GM12864 (cell line): ENCODE measurements around the gene P2RX1.

Experiments used
- DNase-seq: peaks from one replicate; pipeline ENCODE4 v3.0.0-alpha.2; 2011; ENCODE audit warnings: low read depth
- H3K4me3 ChIP-seq: 2 replicates; pipeline ENCODE4 v1.5.1; 2011; ENCODE audit warnings: mild to moderate bottlenecking, low read depth, low read length, control low read depth
- CTCF ChIP-seq: IDR thresholded peaks from 2 replicates; pipeline ENCODE4 v1.5.1; 2011; ENCODE audit warnings: low read depth, mild to moderate bottlenecking, moderate library complexity, low read length, control low read depth, inconsistent platforms; ENCODE audit errors: missing control alignments

Gene P2RX1

GRCh38 chr17:3915995-3916696 is at the start of gene P2RX1:
TSS of gene P2RX1 (minus strand) at chr17:3916465. CDS start at chr17:3916225, 240 bp downstream.
- no peak within 1 kb of the TSS for H3K4me3 ChIP-seq
- DNase-seq, result no peak
- no peak for TF ChIP-seq CTCF

DNA sequence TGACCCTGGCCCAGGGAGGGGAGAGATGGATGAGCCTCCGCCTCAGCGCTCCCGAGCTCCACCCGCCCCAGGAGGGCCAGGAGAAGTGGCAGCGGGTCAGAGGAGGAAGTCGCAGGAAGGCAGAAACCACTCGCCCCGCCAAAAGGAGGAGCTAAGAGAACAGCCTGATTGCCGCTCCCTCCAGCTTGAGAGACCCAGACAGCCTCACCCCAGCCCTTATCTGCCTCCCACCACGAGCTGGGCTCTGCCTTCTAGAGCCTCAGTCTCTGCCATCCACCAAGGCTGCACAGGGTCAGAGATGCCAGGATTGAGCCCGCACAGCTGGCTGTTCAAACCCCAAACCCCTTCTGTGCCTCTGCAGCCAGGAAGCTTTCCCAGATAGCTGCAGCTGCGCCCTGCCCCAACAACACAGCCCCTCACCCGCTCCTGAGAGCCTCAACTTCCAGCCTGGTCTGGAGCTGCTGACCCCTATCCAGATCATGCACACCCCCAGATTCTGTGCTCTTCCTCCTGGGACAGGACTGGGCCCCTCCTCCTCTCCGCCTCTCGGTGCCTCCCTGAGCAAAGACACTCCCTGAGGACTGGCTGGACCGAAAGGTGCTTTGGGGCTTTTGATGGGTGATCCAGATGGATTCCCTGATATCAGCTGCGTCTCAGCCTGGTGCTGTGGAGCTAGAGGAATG is 49.0 kb upstream of the P2RX1 start:
- H3K4me3 ChIP-seq, result peak overlapping the region; percentile 71
- DNase-seq, result no peak
- no peak for TF ChIP-seq CTCF

DNA sequence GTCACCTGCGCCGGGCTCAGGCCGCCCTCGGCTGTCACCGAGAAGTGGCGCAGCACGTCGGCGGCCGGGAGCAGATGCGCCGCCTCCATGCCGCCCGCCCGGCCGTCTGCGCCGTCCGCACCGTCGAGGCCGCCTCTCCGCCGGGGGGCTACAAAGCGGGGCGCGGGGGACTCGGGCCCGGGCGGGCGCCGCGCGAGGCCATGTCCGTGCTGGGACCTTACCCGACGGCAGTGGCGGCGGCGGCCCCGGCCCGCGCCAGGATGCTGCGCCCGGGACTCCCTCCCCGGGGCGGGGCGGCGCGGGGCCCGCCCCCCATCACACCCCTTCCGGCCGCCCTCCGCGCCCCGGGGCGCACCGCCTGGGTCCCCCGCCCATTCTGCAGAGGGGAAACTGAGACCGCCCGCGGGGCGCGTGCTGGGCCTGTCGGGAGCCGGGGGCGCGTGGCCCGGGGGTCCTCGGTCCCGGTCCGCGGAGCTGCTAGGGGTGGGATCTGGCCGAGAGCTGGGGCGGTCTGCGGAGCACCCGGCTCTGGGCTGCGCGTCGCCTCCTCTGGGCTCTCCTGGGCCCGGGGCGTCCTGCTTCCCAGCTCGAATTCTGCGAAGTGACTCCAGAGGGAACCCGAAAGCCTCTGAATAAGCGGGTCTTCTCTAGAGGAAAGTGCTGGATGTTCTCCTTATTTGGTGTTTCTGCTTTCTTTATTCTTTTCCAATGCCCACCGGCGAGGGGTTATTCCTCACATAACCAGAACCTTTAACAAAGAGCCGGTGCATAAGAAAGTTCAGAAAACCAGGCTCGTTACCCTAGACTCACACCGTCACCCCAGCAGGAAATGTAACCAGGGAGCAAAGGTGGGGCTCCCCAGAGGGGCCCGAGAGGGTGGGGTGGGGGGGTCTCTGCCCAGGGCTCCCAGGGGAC is 48.2 kb upstream of the P2RX1 start, which contains the start of gene ATP2A3:
Gene ATP2A3, minus strand, starts transcription at position 235 of the 915 bp plus-strand sequence. Its CDS starts 146 bp downstream, at position 89.
- peak within 1 kb of the TSS; percentile 71 for H3K4me3 ChIP-seq
- TF ChIP-seq CTCF, result no peak
- no peak for DNase-seq

- peak overlapping the region; percentile 71 for H3K4me3 ChIP-seq
- DNase-seq, result no peak
- no peak for TF ChIP-seq CTCF
These were observed 47.3 kb upstream of the P2RX1 start for GRCh38 chr17:3963237-3964201.

- TF ChIP-seq CTCF, result no peak
- DNase-seq, result no peak
- H3K4me3 ChIP-seq, result peak overlapping the region; percentile 71
These were observed 46.6 kb upstream of the P2RX1 start for GRCh38 chr17:3962965-3963236.
